GM23338 (cell line): ENCODE results near the gene IL1R1.

Experiments used
- EZH2 ChIP-seq: fragments of 200-600 bp; sonication (generic); IDR thresholded peaks from one replicate; pipeline ENCODE4 v1.8.0; 2017; ENCODE audit warnings: antibody characterized with exemption, mild to moderate bottlenecking, low read depth; ENCODE audit not compliant: unreplicated experiment
- POLR2AphosphoS5 ChIP-seq: IDR thresholded peaks from 2 replicates; pipeline ENCODE4 v1.6.1; 2016; ENCODE audit warnings: antibody characterized with exemption, low read depth
- TF ChIP-seq, protein P1 (sequence below), 2 experiments: fragments of 200-600 bp in 1 of 2; sonication (generic) in 1 of 2; conservative IDR thresholded peaks; 2 replicates each; pipeline versions ENCODE4 v1.5.1 to v1.6.1; 2016 to 2017; ENCODE audit warnings: antibody characterized with exemption in 2 of 2, low read depth in 2 of 2, mild to moderate bottlenecking in 2 of 2, moderate library complexity in 1 of 2
- TF ChIP-seq, protein P2 (sequence below): IDR thresholded peaks from one replicate; pipeline ENCODE4 v1.6.1; 2018; ENCODE audit warnings: antibody characterized with exemption; ENCODE audit not compliant: unreplicated experiment

DNA sequence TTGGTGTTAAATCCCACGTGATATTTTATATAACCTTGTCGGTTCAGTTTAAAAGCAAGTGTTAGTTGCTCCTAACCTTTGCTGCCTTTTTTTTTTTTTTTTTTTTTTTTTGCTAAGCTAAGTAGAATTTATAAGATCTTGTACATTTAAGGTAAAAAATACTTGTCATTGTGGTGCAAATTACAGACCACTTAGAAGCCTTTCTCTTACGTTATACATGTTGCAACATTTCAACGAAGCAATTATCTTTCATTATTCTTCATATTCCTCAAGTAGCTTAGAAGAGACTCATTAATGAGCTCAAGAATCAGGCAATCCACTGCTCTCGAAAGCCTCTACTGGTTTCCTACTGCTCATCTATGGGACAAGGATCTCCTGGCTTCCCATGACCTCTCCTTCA, 29.4 kb downstream of the IL1R1 start:
- TF ChIP-seq, protein P1, sequence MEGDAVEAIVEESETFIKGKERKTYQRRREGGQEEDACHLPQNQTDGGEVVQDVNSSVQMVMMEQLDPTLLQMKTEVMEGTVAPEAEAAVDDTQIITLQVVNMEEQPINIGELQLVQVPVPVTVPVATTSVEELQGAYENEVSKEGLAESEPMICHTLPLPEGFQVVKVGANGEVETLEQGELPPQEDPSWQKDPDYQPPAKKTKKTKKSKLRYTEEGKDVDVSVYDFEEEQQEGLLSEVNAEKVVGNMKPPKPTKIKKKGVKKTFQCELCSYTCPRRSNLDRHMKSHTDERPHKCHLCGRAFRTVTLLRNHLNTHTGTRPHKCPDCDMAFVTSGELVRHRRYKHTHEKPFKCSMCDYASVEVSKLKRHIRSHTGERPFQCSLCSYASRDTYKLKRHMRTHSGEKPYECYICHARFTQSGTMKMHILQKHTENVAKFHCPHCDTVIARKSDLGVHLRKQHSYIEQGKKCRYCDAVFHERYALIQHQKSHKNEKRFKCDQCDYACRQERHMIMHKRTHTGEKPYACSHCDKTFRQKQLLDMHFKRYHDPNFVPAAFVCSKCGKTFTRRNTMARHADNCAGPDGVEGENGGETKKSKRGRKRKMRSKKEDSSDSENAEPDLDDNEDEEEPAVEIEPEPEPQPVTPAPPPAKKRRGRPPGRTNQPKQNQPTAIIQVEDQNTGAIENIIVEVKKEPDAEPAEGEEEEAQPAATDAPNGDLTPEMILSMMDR (conservative IDR thresholded peaks at IDR 0.05; ENCODE audit: low read depth in 2 of 2): no peak
- no peak for TF ChIP-seq POLR2AphosphoS5
- TF ChIP-seq EZH2: no peak
- TF ChIP-seq, protein P2, sequence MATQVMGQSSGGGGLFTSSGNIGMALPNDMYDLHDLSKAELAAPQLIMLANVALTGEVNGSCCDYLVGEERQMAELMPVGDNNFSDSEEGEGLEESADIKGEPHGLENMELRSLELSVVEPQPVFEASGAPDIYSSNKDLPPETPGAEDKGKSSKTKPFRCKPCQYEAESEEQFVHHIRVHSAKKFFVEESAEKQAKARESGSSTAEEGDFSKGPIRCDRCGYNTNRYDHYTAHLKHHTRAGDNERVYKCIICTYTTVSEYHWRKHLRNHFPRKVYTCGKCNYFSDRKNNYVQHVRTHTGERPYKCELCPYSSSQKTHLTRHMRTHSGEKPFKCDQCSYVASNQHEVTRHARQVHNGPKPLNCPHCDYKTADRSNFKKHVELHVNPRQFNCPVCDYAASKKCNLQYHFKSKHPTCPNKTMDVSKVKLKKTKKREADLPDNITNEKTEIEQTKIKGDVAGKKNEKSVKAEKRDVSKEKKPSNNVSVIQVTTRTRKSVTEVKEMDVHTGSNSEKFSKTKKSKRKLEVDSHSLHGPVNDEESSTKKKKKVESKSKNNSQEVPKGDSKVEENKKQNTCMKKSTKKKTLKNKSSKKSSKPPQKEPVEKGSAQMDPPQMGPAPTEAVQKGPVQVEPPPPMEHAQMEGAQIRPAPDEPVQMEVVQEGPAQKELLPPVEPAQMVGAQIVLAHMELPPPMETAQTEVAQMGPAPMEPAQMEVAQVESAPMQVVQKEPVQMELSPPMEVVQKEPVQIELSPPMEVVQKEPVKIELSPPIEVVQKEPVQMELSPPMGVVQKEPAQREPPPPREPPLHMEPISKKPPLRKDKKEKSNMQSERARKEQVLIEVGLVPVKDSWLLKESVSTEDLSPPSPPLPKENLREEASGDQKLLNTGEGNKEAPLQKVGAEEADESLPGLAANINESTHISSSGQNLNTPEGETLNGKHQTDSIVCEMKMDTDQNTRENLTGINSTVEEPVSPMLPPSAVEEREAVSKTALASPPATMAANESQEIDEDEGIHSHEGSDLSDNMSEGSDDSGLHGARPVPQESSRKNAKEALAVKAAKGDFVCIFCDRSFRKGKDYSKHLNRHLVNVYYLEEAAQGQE: no peak
